Left ventricle myocardium superior (tissue), 1 donor: Measurements from ENCODE around the gene ZNF598. TPM values are rescaled to one million over a fixed set of nuclear protein-coding genes. Genes with fewer than 3 reads are reported as not detected.

Experiments used
- ATAC-seq: fragments of 200-7000 bp; cut with Tn5 transposase; one replicate; pipeline ENCODE4 v1.9.1; 2020; ENCODE audit warnings: mild to moderate bottlenecking, moderate library complexity
- DNase-seq: peaks from one replicate; pipeline ENCODE4 v3.0.0-alpha.2; 2020
- intact Hi-C: fragments of 100-400 bp; cut with micrococcal nuclease; formaldehyde crosslinking; loops from one replicate; pipeline ENCODE4 v1.11.0; 2022
- total RNA-seq: library from RNA; stranded (reverse); fragmentation: NEBNext Ultra II Directional; extraction: Animal tissue kit (Norgen Biotek cat#: 25700); gene quantifications from one replicate; pipeline ENCODE4 v1.2.1, GENCODE V29; 2021
- donor health status: DM: no; HTN: yes; CAD: no; lungs with severe emphysema.

The ZNF598 gene
- total RNA-seq, 1 donor from 2014 or later, result 16.0 TPM

GRCh38 chr16:1949507-1949906 lies 60.1 kb downstream of the ZNF598 start:
- intact Hi-C loops, result no loop called here
- no peak for DNase-seq
- ATAC-seq, result no peak

Other genes with a start within 250 kb of the ZNF598 start
- 38.3 TPM for gene NME3, start 238.3 kb downstream of the ZNF598 start, total RNA-seq
- 8.1 TPM for gene EME2, start 237.0 kb downstream of the ZNF598 start, total RNA-seq
- 85.9 TPM for gene MRPS34, start 236.7 kb downstream of the ZNF598 start, total RNA-seq
- 40.8 TPM for gene SPSB3, start 227.2 kb downstream of the ZNF598 start, total RNA-seq
- 36.6 TPM for gene NUBP2, start 226.9 kb downstream of the ZNF598 start, total RNA-seq
- gene IGFALS, start 216.1 kb downstream of the ZNF598 start, total RNA-seq, result not detected
- gene HAGH, start 183.0 kb downstream of the ZNF598 start, total RNA-seq, result 182 TPM
- 30.0 TPM for gene FAHD1, start 182.6 kb downstream of the ZNF598 start, total RNA-seq
- gene MEIOB, start 137.7 kb downstream of the ZNF598 start, total RNA-seq, result not detected
- gene HS3ST6, start 91.4 kb downstream of the ZNF598 start, total RNA-seq, result not detected
- 25.9 TPM for gene MSRB1, start 66.6 kb downstream of the ZNF598 start, total RNA-seq
- 315 TPM for gene RPL3L, start 55.1 kb downstream of the ZNF598 start, total RNA-seq
- gene NDUFB10, start 50.3 kb downstream of the ZNF598 start, total RNA-seq, result 769 TPM
- gene RPS2, start 45.0 kb downstream of the ZNF598 start, total RNA-seq, result 788 TPM
- gene RNF151, start 43.0 kb downstream of the ZNF598 start, total RNA-seq, result not detected
- gene TBL3, start 37.8 kb downstream of the ZNF598 start, total RNA-seq, result 24.4 TPM
- gene NOXO1, start 28.4 kb downstream of the ZNF598 start, total RNA-seq, result not detected
- gene GFER, start 25.6 kb downstream of the ZNF598 start, total RNA-seq, result 32.2 TPM
- gene SYNGR3, start 19.9 kb downstream of the ZNF598 start, total RNA-seq, result 1.0 TPM
- gene NPW, start 10.0 kb upstream of the ZNF598 start, total RNA-seq, result not detected
- gene NHERF2, start 17.1 kb upstream of the ZNF598 start, total RNA-seq, result 235 TPM
- gene NTHL1, start 38.0 kb upstream of the ZNF598 start, total RNA-seq, result 22.7 TPM
- 83.0 TPM for gene TSC2, start 38.2 kb upstream of the ZNF598 start, total RNA-seq
- 92.9 TPM for gene PKD1, start 126.1 kb upstream of the ZNF598 start, total RNA-seq
- gene RAB26, start 138.8 kb upstream of the ZNF598 start, total RNA-seq, result 1.7 TPM
- gene TRAF7, start 146.0 kb upstream of the ZNF598 start, total RNA-seq, result 21.4 TPM
- 9.2 TPM for gene CASKIN1, start 186.8 kb upstream of the ZNF598 start, total RNA-seq
- gene MLST8, start 195.6 kb upstream of the ZNF598 start, total RNA-seq, result 29.9 TPM
- 10.0 TPM for gene BRICD5, start 201.0 kb upstream of the ZNF598 start, total RNA-seq
- gene PGP, start 205.0 kb upstream of the ZNF598 start, total RNA-seq, result 42.4 TPM
- gene E4F1, start 213.8 kb upstream of the ZNF598 start, total RNA-seq, result 14.2 TPM
- 0.47 TPM for gene DNASE1L2, start 226.6 kb upstream of the ZNF598 start, total RNA-seq
- gene ECI1, start 241.8 kb upstream of the ZNF598 start, total RNA-seq, result 225 TPM